GM23248 (cell line): ENCODE measurements around the gene RNF213. TPM values are rescaled to one million over a fixed set of nuclear protein-coding genes. Genes with fewer than 3 reads are reported as not detected.

ENCODE experiments used
- DNase-seq: peaks from one replicate; pipeline ENCODE4 v3.0.0-alpha.2; 2015
- H2AFZ ChIP-seq: fragments of 200-600 bp; sonication (generic); 2 replicates; pipeline ENCODE4 v1.6.1; 2016; ENCODE audit warnings: antibody characterized with exemption
- H3F3A ChIP-seq: fragments of 200-600 bp; sonication (generic); 2 replicates; pipeline ENCODE4 v1.6.1; 2016; ENCODE audit warnings: mild to moderate bottlenecking, antibody characterized with exemption, mixed run types; ENCODE audit not compliant: insufficient read depth
- H3K27ac ChIP-seq: fragments of 200-600 bp; sonication (generic); 2 replicates; pipeline ENCODE4 v1.5.1; 2016; ENCODE audit warnings: mild to moderate bottlenecking
- H3K27me3 ChIP-seq: fragments of 200-600 bp; sonication (generic); replicated peaks from 2 replicates; pipeline ENCODE4 v1.6.1; 2016; ENCODE audit warnings: mild to moderate bottlenecking; ENCODE audit not compliant: insufficient read depth
- H3K36me3 ChIP-seq: fragments of 200-600 bp; sonication (generic); 2 replicates; pipeline ENCODE4 v1.6.1; 2016; ENCODE audit warnings: low read depth, mild to moderate bottlenecking
- H3K4me1 ChIP-seq: fragments of 200-600 bp; sonication (generic); 2 replicates; pipeline ENCODE4 v1.6.1; 2016; ENCODE audit warnings: mild to moderate bottlenecking; ENCODE audit not compliant: insufficient read depth
- H3K4me2 ChIP-seq: fragments of 200-600 bp; sonication (generic); one replicate; pipeline ENCODE4 v1.6.1; 2016; ENCODE audit warnings: mild to moderate bottlenecking; ENCODE audit not compliant: unreplicated experiment
- H3K4me3 ChIP-seq: fragments of 200-600 bp; sonication (generic); 2 replicates; pipeline ENCODE4 v1.5.1; 2016; ENCODE audit warnings: mild to moderate bottlenecking
- H3K79me2 ChIP-seq: fragments of 200-600 bp; sonication (generic); 2 replicates; pipeline ENCODE4 v1.6.1; 2016; ENCODE audit warnings: mild to moderate bottlenecking; ENCODE audit not compliant: insufficient read depth
- H3K9ac ChIP-seq: fragments of 200-600 bp; sonication (generic); 2 replicates; pipeline ENCODE4 v1.6.1; 2016; ENCODE audit warnings: mild to moderate bottlenecking
- H3K9me2 ChIP-seq: fragments of 200-600 bp; sonication (generic); 2 replicates; pipeline ENCODE4 v1.6.1; 2016; ENCODE audit warnings: mixed run types, mild to moderate bottlenecking, moderate library complexity; ENCODE audit not compliant: insufficient read depth
- H3K9me3 ChIP-seq: fragments of 200-600 bp; sonication (generic); one replicate; pipeline ENCODE4 v1.6.1; 2017; ENCODE audit warnings: low read depth
- H4K20me1 ChIP-seq: fragments of 200-600 bp; sonication (generic); 2 replicates; pipeline ENCODE4 v1.6.0; 2016; ENCODE audit not compliant: insufficient read depth
- EZH2 ChIP-seq: fragments of 200-600 bp; sonication (generic); IDR thresholded peaks from 2 replicates; pipeline ENCODE4 v1.6.1; 2018; ENCODE audit warnings: antibody characterized with exemption, mild to moderate bottlenecking; ENCODE audit not compliant: insufficient read depth, poor library complexity, severe bottlenecking
- EZH2phosphoT487 ChIP-seq: fragments of 200-600 bp; sonication (generic); IDR thresholded peaks from 2 replicates; pipeline ENCODE4 v1.6.1; 2018; ENCODE audit warnings: antibody characterized with exemption, moderate library complexity, mild to moderate bottlenecking, low read depth; ENCODE audit not compliant: insufficient read depth
- WGBS, 2 experiments: methylation state at CpG; one replicate each; pipeline ENCODE4 v1.1.6; 2015 to 2017; ENCODE audit warnings: low lambda C conversion rate in 2 of 2, low coverage in 1 of 2; ENCODE audit errors: missing lambda C conversion rate in 2 of 2; 5-methylcytosine and 5-hydroxymethylcytosine counted together
- in situ Hi-C: fragments of 300-500 bp; cut with MboI; formaldehyde crosslinking; loops from 2 replicates; pipeline ENCODE4 v1.15.0; 2020
- polyA plus RNA-seq: library from polyadenylated mRNA; unstranded; fragments of >200 nt; fragmentation: Nextera tagmentation; extraction: Ambion mirVana; gene quantifications from 2 replicates; pipeline ENCODE4 v1.2.1, GENCODE V29; 2016
- total RNA-seq: library from RNA; depleted of rRNA; stranded (reverse); fragments of >200 nt; shearing (Covaris generic); gene quantifications from 2 replicates; pipeline ENCODE4 v1.2.3, GENCODE V29; 2014

The RNF213 gene
- total and polyA plus RNA-seq, 2 experiments from 2014 or later, result 18.8 to 45.0 TPM

- Histone ChIP-seq H3K4me3 (no peak overlapping the region), H3K79me2 (no peaks in the 10 kb centered on the region), H4K20me1 (no peaks in the 10 kb centered on the region), H3K4me1 (no peaks in the 10 kb centered on the region), H3K36me3 (no peaks in the 10 kb centered on the region), H3K9me2 (no peaks in the 10 kb centered on the region), H2AFZ (no peak overlapping the region), H3K9me3 (no peaks in the 10 kb centered on the region), H3K27ac (no peak overlapping the region), H3K27me3 (no peaks in the 10 kb centered on the region), H3K4me2 (no peak overlapping the region), H3K9ac (no peak overlapping the region), H3F3A (no peaks in the 10 kb centered on the region)
- in situ Hi-C loops, result no loop called here
- TF ChIP-seq EZH2phosphoT487, result no peak
- WGBS, 2 experiments, result 87% methylated on average over 21 to 22 of the region's 22 CpGs
- DNase-seq, result no peak
Measured at GRCh38 chr17:80244871-80245509, 15.7 kb upstream of the RNF213 start.

GRCh38 chr17:80245566-80246265 is 14.9 kb upstream of the RNF213 start:
- H3K79me2 ChIP-seq, result no peaks in the 10 kb centered on the region
- H3K4me2 ChIP-seq, result no peak overlapping the region
- H3K9me3 ChIP-seq, result no peaks in the 10 kb centered on the region
- H3K4me1 ChIP-seq, result no peaks in the 10 kb centered on the region
- no peak overlapping the region for H3K9ac ChIP-seq
- no peak overlapping the region for H3K4me3 ChIP-seq
- H3K27ac ChIP-seq, result no peak overlapping the region
- DNase-seq, result no peak
- no peaks in the 10 kb centered on the region for H3K9me2 ChIP-seq
- in situ Hi-C loops, result no loop called here
- H3K36me3 ChIP-seq, result no peaks in the 10 kb centered on the region
- no peak overlapping the region for H2AFZ ChIP-seq
- no peaks in the 10 kb centered on the region for H4K20me1 ChIP-seq
- H3F3A ChIP-seq, result no peaks in the 10 kb centered on the region
- H3K27me3 ChIP-seq, result no peaks in the 10 kb centered on the region
- WGBS, 2 experiments, result 95 to 98% methylated on average over 27 of the region's 27 CpGs
- TF ChIP-seq EZH2 (no peak), EZH2phosphoT487 (no peak)

- Histone ChIP-seq H3K27ac (no peak overlapping the region), H3K9me3 (no peaks in the 10 kb centered on the region), H3K4me1 (no peaks in the 10 kb centered on the region), H3K9ac (no peak overlapping the region), H3K36me3 (no peaks in the 10 kb centered on the region), H3K79me2 (no peaks in the 10 kb centered on the region), H3K4me3 (no peak overlapping the region), H3K9me2 (no peaks in the 10 kb centered on the region), H3K4me2 (no peak overlapping the region), H4K20me1 (no peaks in the 10 kb centered on the region), H2AFZ (no peak overlapping the region), H3K27me3 (no peaks in the 10 kb centered on the region), H3F3A (no peaks in the 10 kb centered on the region)
- WGBS, 2 experiments, result 97 to 98% methylated on average over 11 to 19 of the region's 19 CpGs
- TF ChIP-seq EZH2 (no peak), EZH2phosphoT487 (no peak)
- in situ Hi-C loops, result no loop called here
- DNase-seq, result no peak
Measured at GRCh38 chr17:80246266-80246681, 14.4 kb upstream of the RNF213 start.

- Histone ChIP-seq H3K4me2 (no peak overlapping the region), H3K9ac (no peak overlapping the region), H3K36me3 (no peaks in the 10 kb centered on the region), H3K4me1 (no peaks in the 10 kb centered on the region), H3K79me2 (no peaks in the 10 kb centered on the region), H3K9me2 (no peaks in the 10 kb centered on the region), H3F3A (no peaks in the 10 kb centered on the region), H3K27me3 (no peaks in the 10 kb centered on the region), H4K20me1 (no peaks in the 10 kb centered on the region), H2AFZ (no peak overlapping the region), H3K4me3 (no peak overlapping the region), H3K27ac (no peak overlapping the region), H3K9me3 (no peaks in the 10 kb centered on the region)
- in situ Hi-C loops, result no loop called here
- DNase-seq, result no peak
- TF ChIP-seq EZH2phosphoT487 (no peak), EZH2 (no peak)
- 93 to 100% methylated on average over 7 to 8 of the region's 8 CpGs for WGBS, 2 experiments
Measured at GRCh38 chr17:80246726-80247125, 13.9 kb upstream of the RNF213 start.
